GM23338 (cell line): Measurements from ENCODE around the gene STARD4. TPM values are rescaled to one million over a fixed set of nuclear protein-coding genes. Genes with fewer than 3 reads are reported as not detected.

ENCODE experiments used
- ATAC-seq: fragments of 200-7000 bp; cut with Tn5 transposase; 3 replicates; pipeline ENCODE4 v1.9.1; 2020
- DNase-seq: peaks from one replicate; pipeline ENCODE4 v3.0.0-alpha.2; 2015; ENCODE audit warnings: low spot score
- H2AFZ ChIP-seq: fragments of 200-600 bp; sonication (generic); 2 replicates; pipeline ENCODE4 v1.8.0; 2016; ENCODE audit warnings: antibody characterized with exemption, mild to moderate bottlenecking, moderate library complexity
- H3F3A ChIP-seq: fragments of 200-600 bp; sonication (generic); replicated peaks from 2 replicates; pipeline ENCODE4 v1.8.0; 2017; ENCODE audit warnings: antibody characterized with exemption, mixed run types, low read depth
- H3K27ac ChIP-seq: fragments of 200-600 bp; sonication (generic); 2 replicates; pipeline ENCODE4 v1.6.1; 2016; ENCODE audit warnings: low read depth
- H3K27me3 ChIP-seq: fragments of 200-600 bp; sonication (generic); 2 replicates; pipeline ENCODE4 v1.8.0; 2016; ENCODE audit warnings: mild to moderate bottlenecking, mixed run types, moderate library complexity; ENCODE audit not compliant: insufficient read depth
- H3K36me3 ChIP-seq: fragments of 200-600 bp; sonication (generic); 2 replicates; pipeline ENCODE4 v1.8.0; 2016; ENCODE audit warnings: mild to moderate bottlenecking; ENCODE audit not compliant: insufficient read depth
- H3K4me1 ChIP-seq: fragments of 200-600 bp; sonication (generic); 2 replicates; pipeline ENCODE4 v1.8.0; 2016; ENCODE audit warnings: mild to moderate bottlenecking, moderate library complexity; ENCODE audit not compliant: insufficient read depth
- H3K4me2 ChIP-seq: fragments of 200-600 bp; sonication (generic); 2 replicates; pipeline ENCODE4 v1.7.1; 2017; ENCODE audit warnings: mixed run types
- H3K4me3 ChIP-seq: fragments of 200-600 bp; sonication (generic); 2 replicates; pipeline ENCODE4 v1.6.1; 2016; ENCODE audit warnings: mixed run types
- H3K79me2 ChIP-seq: fragments of 200-600 bp; sonication (generic); replicated peaks from 2 replicates; pipeline ENCODE4 v1.8.0; 2017; ENCODE audit warnings: mild to moderate bottlenecking; ENCODE audit not compliant: insufficient read depth
- H3K9me2 ChIP-seq: fragments of 200-600 bp; sonication (generic); 2 replicates; pipeline ENCODE4 v1.8.0; 2017; ENCODE audit not compliant: insufficient read depth
- H4K20me1 ChIP-seq: fragments of 200-600 bp; sonication (generic); replicated peaks from 2 replicates; pipeline ENCODE4 v1.8.0; 2017; ENCODE audit warnings: mild to moderate bottlenecking; ENCODE audit not compliant: insufficient read depth
- H3K27ac Mint-ChIP-seq: 2 replicates; pipeline ENCODE4 v1.8.0; 2020; ENCODE audit warnings: inconsistent platforms, mild to moderate bottlenecking, moderate library complexity, mixed read lengths
- H3K27me3 Mint-ChIP-seq: 3 replicates; pipeline ENCODE4 v1.8.0; 2022; ENCODE audit warnings: low read depth, mild to moderate bottlenecking, moderate library complexity, mixed read lengths, inconsistent platforms; ENCODE audit not compliant: insufficient read depth, poor library complexity
- H3K36me3 Mint-ChIP-seq: 3 replicates; pipeline ENCODE4 v1.8.0; 2021; ENCODE audit warnings: low read depth, mild to moderate bottlenecking, inconsistent platforms, moderate library complexity, mixed read lengths
- H3K4me1 Mint-ChIP-seq: 3 replicates; pipeline ENCODE4 v1.8.0; 2020; ENCODE audit warnings: mild to moderate bottlenecking, inconsistent platforms, mixed read lengths
- H3K4me3 Mint-ChIP-seq: 3 replicates; pipeline ENCODE4 v1.8.0; 2021; ENCODE audit warnings: moderate library complexity, mild to moderate bottlenecking, inconsistent platforms, mixed read lengths
- H3K9me3 Mint-ChIP-seq: 3 replicates; pipeline ENCODE4 v1.8.0; 2020; ENCODE audit warnings: moderate library complexity, mild to moderate bottlenecking, inconsistent platforms, mixed read lengths
- EZH2 ChIP-seq: fragments of 200-600 bp; sonication (generic); IDR thresholded peaks from one replicate; pipeline ENCODE4 v1.8.0; 2017; ENCODE audit warnings: antibody characterized with exemption, mild to moderate bottlenecking, low read depth; ENCODE audit not compliant: unreplicated experiment
- EZH2phosphoT487 ChIP-seq: fragments of 200-600 bp; sonication (generic); IDR thresholded peaks from one replicate; pipeline ENCODE4 v1.8.1; 2018; ENCODE audit warnings: antibody characterized with exemption; ENCODE audit not compliant: unreplicated experiment
- JUNB ChIP-seq: IDR thresholded peaks from one replicate; pipeline ENCODE4 v1.6.1; 2016; ENCODE audit warnings: antibody characterized with exemption; ENCODE audit not compliant: unreplicated experiment
- NANOG ChIP-seq: IDR thresholded peaks from 2 replicates; pipeline ENCODE4 v1.6.1; 2016; ENCODE audit warnings: antibody characterized with exemption, borderline replicate concordance
- POLR2AphosphoS5 ChIP-seq: IDR thresholded peaks from 2 replicates; pipeline ENCODE4 v1.6.1; 2016; ENCODE audit warnings: antibody characterized with exemption, low read depth
- ZNF114 ChIP-seq: fragments of 250-450 bp; sonication (Bioruptor Pico); IDR thresholded peaks from 2 replicates; pipeline ENCODE4 v1.5.0; 2020; ENCODE audit warnings: mild to moderate bottlenecking, moderate library complexity
- ZNF331 ChIP-seq: fragments of 250-450 bp; sonication (Bioruptor Pico); IDR thresholded peaks from 2 replicates; pipeline ENCODE4 v1.5.0; 2020; ENCODE audit warnings: low read depth, mild to moderate bottlenecking, moderate library complexity
- polyA plus RNA-seq: library from polyadenylated mRNA; unstranded; fragments of >200 nt; fragmentation: Nextera tagmentation; extraction: Ambion mirVana; gene quantifications from 2 replicates; pipeline ENCODE4 v1.2.1, GENCODE V29; 2016
- total RNA-seq: library from RNA; depleted of rRNA; stranded (reverse); fragments of >200 nt; shearing (Covaris generic); gene quantifications from 2 replicates; pipeline ENCODE4 v1.2.3, GENCODE V29; 2014
- TF ChIP-seq, protein P1 (sequence below): IDR thresholded peaks from one replicate; pipeline ENCODE4 v1.6.1; 2018; ENCODE audit warnings: antibody characterized with exemption; ENCODE audit not compliant: unreplicated experiment
- TF ChIP-seq, protein P2 (sequence below), 2 experiments: fragments of 200-600 bp in 1 of 2; sonication (generic) in 1 of 2; conservative IDR thresholded peaks; 2 replicates each; pipeline versions ENCODE4 v1.5.1 to v1.6.1; 2016 to 2017; ENCODE audit warnings: antibody characterized with exemption in 2 of 2, low read depth in 2 of 2, mild to moderate bottlenecking in 2 of 2, moderate library complexity in 1 of 2

STARD4 gene
- total and polyA plus RNA-seq, 2 experiments from 2014 or later = 25.0 to 92.0 TPM

DNA sequence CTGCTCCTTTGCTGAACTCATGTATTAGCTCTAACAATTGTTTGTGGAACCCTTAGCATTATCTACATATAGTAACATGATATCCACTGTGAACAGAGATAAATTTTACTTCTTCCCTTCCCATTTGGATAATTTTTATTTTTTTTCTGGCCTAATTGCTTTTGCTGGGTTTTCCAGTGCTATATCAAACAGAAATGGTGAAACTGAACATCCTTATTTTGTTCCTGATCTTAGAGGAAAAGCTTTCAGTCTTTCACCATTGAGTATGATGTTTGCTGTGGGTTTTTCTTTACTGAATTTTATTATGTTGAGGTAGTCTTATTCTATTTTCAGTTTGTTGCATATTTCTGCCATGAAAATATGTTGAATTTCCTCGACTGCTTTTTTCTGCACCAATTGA lies 44.8 kb upstream of the STARD4 start:
- Mint-ChIP-seq H3K9me3 (peaks cover 6% of the 10 kb centered on the region; the same call in 2 of the 3 replicates), H3K4me1 (peaks cover 16% of the 10 kb centered on the region), H3K4me3 (no peak overlapping the region), H3K36me3 (no peaks in the 10 kb centered on the region), H3K27ac (no peak overlapping the region), H3K27me3 (peaks cover 3% of the 10 kb centered on the region)
- Histone ChIP-seq H3K4me1 (peaks cover 21% of the 10 kb centered on the region), H3K9me2 (peaks cover 4% of the 10 kb centered on the region; the same call in 1 of the 2 replicates), H3K36me3 (no peaks in the 10 kb centered on the region), H3F3A (no peaks in the 10 kb centered on the region), H3K27me3 (no peaks in the 10 kb centered on the region), H3K27ac (no peak overlapping the region), H2AFZ (no peak overlapping the region), H4K20me1 (no peaks in the 10 kb centered on the region), H3K4me2 (no peak overlapping the region), H3K79me2 (no peaks in the 10 kb centered on the region), H3K4me3 (no peak overlapping the region)
- no peak for ATAC-seq
- no peak for TF ChIP-seq POLR2AphosphoS5
- no peak for TF ChIP-seq EZH2phosphoT487
- TF ChIP-seq ZNF114 (CRISPR knock-in tag) = no peak
- no peak for TF ChIP-seq EZH2
- TF ChIP-seq, protein P1, sequence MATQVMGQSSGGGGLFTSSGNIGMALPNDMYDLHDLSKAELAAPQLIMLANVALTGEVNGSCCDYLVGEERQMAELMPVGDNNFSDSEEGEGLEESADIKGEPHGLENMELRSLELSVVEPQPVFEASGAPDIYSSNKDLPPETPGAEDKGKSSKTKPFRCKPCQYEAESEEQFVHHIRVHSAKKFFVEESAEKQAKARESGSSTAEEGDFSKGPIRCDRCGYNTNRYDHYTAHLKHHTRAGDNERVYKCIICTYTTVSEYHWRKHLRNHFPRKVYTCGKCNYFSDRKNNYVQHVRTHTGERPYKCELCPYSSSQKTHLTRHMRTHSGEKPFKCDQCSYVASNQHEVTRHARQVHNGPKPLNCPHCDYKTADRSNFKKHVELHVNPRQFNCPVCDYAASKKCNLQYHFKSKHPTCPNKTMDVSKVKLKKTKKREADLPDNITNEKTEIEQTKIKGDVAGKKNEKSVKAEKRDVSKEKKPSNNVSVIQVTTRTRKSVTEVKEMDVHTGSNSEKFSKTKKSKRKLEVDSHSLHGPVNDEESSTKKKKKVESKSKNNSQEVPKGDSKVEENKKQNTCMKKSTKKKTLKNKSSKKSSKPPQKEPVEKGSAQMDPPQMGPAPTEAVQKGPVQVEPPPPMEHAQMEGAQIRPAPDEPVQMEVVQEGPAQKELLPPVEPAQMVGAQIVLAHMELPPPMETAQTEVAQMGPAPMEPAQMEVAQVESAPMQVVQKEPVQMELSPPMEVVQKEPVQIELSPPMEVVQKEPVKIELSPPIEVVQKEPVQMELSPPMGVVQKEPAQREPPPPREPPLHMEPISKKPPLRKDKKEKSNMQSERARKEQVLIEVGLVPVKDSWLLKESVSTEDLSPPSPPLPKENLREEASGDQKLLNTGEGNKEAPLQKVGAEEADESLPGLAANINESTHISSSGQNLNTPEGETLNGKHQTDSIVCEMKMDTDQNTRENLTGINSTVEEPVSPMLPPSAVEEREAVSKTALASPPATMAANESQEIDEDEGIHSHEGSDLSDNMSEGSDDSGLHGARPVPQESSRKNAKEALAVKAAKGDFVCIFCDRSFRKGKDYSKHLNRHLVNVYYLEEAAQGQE = no peak
- no peak for TF ChIP-seq JUNB
- TF ChIP-seq, protein P2, sequence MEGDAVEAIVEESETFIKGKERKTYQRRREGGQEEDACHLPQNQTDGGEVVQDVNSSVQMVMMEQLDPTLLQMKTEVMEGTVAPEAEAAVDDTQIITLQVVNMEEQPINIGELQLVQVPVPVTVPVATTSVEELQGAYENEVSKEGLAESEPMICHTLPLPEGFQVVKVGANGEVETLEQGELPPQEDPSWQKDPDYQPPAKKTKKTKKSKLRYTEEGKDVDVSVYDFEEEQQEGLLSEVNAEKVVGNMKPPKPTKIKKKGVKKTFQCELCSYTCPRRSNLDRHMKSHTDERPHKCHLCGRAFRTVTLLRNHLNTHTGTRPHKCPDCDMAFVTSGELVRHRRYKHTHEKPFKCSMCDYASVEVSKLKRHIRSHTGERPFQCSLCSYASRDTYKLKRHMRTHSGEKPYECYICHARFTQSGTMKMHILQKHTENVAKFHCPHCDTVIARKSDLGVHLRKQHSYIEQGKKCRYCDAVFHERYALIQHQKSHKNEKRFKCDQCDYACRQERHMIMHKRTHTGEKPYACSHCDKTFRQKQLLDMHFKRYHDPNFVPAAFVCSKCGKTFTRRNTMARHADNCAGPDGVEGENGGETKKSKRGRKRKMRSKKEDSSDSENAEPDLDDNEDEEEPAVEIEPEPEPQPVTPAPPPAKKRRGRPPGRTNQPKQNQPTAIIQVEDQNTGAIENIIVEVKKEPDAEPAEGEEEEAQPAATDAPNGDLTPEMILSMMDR (conservative IDR thresholded peaks at IDR 0.05; ENCODE audit: low read depth in 2 of 2) = no peak
- no peak for DNase-seq

DNA sequence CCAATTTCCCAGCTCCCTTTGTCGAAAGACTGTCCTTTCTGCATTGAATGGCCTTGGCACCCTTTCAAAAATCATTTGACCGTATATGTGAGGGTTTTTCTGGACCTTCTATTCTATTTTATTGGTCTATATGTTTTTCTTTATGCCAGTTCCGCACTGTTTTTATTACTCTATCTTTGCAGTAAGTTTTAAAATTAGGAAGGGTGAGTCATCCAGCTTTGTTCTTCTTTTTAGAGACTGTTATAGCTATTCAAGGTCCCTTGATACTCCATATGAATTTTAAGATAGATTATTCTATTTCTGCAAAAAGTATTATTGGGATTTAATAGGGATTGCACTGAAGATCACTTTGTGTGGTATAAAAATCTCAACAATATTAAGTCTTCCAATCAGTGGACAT lies 44.2 kb upstream of the STARD4 start:
- ATAC-seq (no peak), DNase-seq (no peak)
- peaks cover 26% of the 10 kb centered on the region for H3K4me1 ChIP-seq
- H3K9me2 ChIP-seq = peaks cover 4% of the 10 kb centered on the region; the same call in 1 of the 2 replicates
- no peaks in the 10 kb centered on the region for H3K36me3 ChIP-seq
- no peaks in the 10 kb centered on the region for H4K20me1 ChIP-seq
- peaks cover 22% of the 10 kb centered on the region for H3K4me1 Mint-ChIP-seq
- H3K4me2 ChIP-seq = no peak overlapping the region
- TF ChIP-seq ZNF331 (CRISPR knock-in tag) = no peak
- TF ChIP-seq ZNF114 (CRISPR knock-in tag) = no peak
- TF ChIP-seq NANOG = no peak
- TF ChIP-seq, protein P2 (conservative IDR thresholded peaks at IDR 0.05; ENCODE audit: low read depth in 2 of 2) = no peak
- H3K9me3 Mint-ChIP-seq = peaks cover 6% of the 10 kb centered on the region; the same call in 2 of the 3 replicates
- no peak overlapping the region for H2AFZ ChIP-seq
- H3K27me3 ChIP-seq = no peaks in the 10 kb centered on the region
- H3K27ac Mint-ChIP-seq = no peak overlapping the region
- H3K79me2 ChIP-seq = no peaks in the 10 kb centered on the region
- no peak overlapping the region for H3K27ac ChIP-seq
- peaks cover 3% of the 10 kb centered on the region for H3K27me3 Mint-ChIP-seq
- H3K4me3 Mint-ChIP-seq = no peak overlapping the region
- no peaks in the 10 kb centered on the region for H3F3A ChIP-seq
- H3K36me3 Mint-ChIP-seq = no peaks in the 10 kb centered on the region
- H3K4me3 ChIP-seq = no peak overlapping the region
